Neural progenitor cell (in vitro differentiated cells): ENCODE results near the gene FAM98B.

ENCODE experiments used
- EZH2 ChIP-seq: fragments of 200-600 bp; sonication (generic); IDR thresholded peaks from 2 replicates; pipeline ENCODE4 v1.6.1; 2017; ENCODE audit warnings: antibody characterized with exemption, mild to moderate bottlenecking, moderate library complexity
- TF ChIP-seq, protein P1 (sequence below): fragments of 200-600 bp; sonication (generic); IDR thresholded peaks from 2 replicates; pipeline ENCODE4 v1.5.1; 2017; ENCODE audit warnings: antibody characterized with exemption, mild to moderate bottlenecking

DNA sequence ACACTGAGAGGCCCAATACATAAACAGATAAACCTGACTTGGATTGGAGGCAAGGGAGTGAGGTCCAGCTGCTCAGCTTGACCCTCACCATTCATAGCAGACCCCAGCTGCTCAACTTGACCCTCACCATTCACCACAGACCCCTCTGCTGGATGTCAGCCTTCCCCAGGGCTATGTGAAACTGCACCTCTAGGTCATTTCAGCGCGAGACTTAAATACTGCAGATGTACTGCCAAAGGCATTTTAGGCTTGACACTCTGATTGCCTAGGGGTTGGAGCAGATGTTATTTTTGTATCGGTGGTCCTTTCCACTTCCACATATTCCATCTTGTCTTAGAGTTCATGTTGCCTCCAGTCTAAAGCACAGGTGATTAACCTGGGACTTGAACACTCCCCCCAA is 41.5 kb upstream of the FAM98B start:
- no peak for TF ChIP-seq EZH2
- TF ChIP-seq, protein P1, sequence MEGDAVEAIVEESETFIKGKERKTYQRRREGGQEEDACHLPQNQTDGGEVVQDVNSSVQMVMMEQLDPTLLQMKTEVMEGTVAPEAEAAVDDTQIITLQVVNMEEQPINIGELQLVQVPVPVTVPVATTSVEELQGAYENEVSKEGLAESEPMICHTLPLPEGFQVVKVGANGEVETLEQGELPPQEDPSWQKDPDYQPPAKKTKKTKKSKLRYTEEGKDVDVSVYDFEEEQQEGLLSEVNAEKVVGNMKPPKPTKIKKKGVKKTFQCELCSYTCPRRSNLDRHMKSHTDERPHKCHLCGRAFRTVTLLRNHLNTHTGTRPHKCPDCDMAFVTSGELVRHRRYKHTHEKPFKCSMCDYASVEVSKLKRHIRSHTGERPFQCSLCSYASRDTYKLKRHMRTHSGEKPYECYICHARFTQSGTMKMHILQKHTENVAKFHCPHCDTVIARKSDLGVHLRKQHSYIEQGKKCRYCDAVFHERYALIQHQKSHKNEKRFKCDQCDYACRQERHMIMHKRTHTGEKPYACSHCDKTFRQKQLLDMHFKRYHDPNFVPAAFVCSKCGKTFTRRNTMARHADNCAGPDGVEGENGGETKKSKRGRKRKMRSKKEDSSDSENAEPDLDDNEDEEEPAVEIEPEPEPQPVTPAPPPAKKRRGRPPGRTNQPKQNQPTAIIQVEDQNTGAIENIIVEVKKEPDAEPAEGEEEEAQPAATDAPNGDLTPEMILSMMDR: no peak
